Caco-2 (cell line): ENCODE results near the gene HECTD1. TPM values are rescaled to one million over a fixed set of nuclear protein-coding genes. Genes with fewer than 3 reads are reported as not detected.

Experiments
- BruUV-seq: library from RNA; stranded (reverse); fragments of 400-500 nt; replicated peaks from 2 replicates; lab custom pipeline; 2021; lab: Mats Ljungman, UMichigan
- CTCF ChIA-PET: fragments of 300-600 bp; sonication (Branson Sonifier 250); formaldehyde crosslinking; loops from one replicate; lab custom pipeline; 2022; ENCODE audit warnings: antibody characterized with exemption; lab: Charles Lee
- POLR2A ChIA-PET: fragments of 300-600 bp; sonication (Branson Sonifier 250); formaldehyde crosslinking; loops from one replicate; lab custom pipeline; 2022; ENCODE audit warnings: antibody characterized with exemption; lab: Charles Lee
- DNase-seq, 2 experiments: peaks; one replicate each; pipeline versions ENCODE4 v3.0.0 to v3.0.0-alpha.2; 2020 to 2022
- H3K27me3 ChIP-seq: replicated peaks from 2 replicates; pipeline ENCODE4 v1.6.0; 2011; ENCODE audit warnings: low read length; ENCODE audit not compliant: control insufficient read depth, insufficient read depth
- H3K36me3 ChIP-seq: 2 replicates; pipeline ENCODE4 v1.5.1; 2011; ENCODE audit warnings: low read length; ENCODE audit not compliant: control insufficient read depth, insufficient read depth
- H3K4me1 ChIP-seq: fragments of 250-450 bp; sonication (Bioruptor Pico); 2 replicates; pipeline ENCODE4 v1.5.1; 2020; ENCODE audit warnings: mild to moderate bottlenecking
- H3K4me3 ChIP-seq: 2 replicates; pipeline ENCODE4 v1.5.1; 2011; ENCODE audit warnings: low read depth, mild to moderate bottlenecking, control low read depth, low read length
- H3K9me3 ChIP-seq: fragments of 250-450 bp; sonication (Bioruptor Pico); 2 replicates; pipeline ENCODE4 v1.5.1; 2020; ENCODE audit warnings: mild to moderate bottlenecking, moderate library complexity
- H3K27ac Mint-ChIP-seq: one replicate; pipeline ENCODE4 v1.8.0; 2022; ENCODE audit warnings: mixed read lengths; ENCODE audit not compliant: unreplicated experiment
- H3K27me3 Mint-ChIP-seq: one replicate; pipeline ENCODE4 v1.8.0; 2022; ENCODE audit warnings: mixed read lengths; ENCODE audit not compliant: insufficient read depth, unreplicated experiment
- H3K36me3 Mint-ChIP-seq: one replicate; pipeline ENCODE4 v1.8.0; 2022; ENCODE audit warnings: mild to moderate bottlenecking, mixed read lengths; ENCODE audit not compliant: insufficient read depth, unreplicated experiment
- H3K4me1 Mint-ChIP-seq: one replicate; pipeline ENCODE4 v1.8.0; 2022; ENCODE audit warnings: low read depth, mixed read lengths; ENCODE audit not compliant: unreplicated experiment
- H3K4me3 Mint-ChIP-seq: one replicate; pipeline ENCODE4 v1.8.0; 2022; ENCODE audit warnings: mild to moderate bottlenecking, moderate library complexity, mixed read lengths; ENCODE audit not compliant: unreplicated experiment
- H3K9me3 Mint-ChIP-seq: one replicate; pipeline ENCODE4 v1.8.0; 2022; ENCODE audit warnings: mixed read lengths; ENCODE audit not compliant: unreplicated experiment
- intact Hi-C: fragments of 100-400 bp; cut with micrococcal nuclease; formaldehyde crosslinking; loops from one replicate; pipeline ENCODE4 v1.10.0; 2022; ENCODE audit not compliant: unreplicated experiment
- total RNA-seq: library from RNA; stranded (reverse); gene quantifications from 2 replicates; pipeline ENCODE4 v1.2.3, GENCODE V29; 2022
- TF ChIP-seq, protein P1 (sequence below), 2 experiments: fragments of 200-600 bp in 1 of 2; IDR thresholded peaks; 1 replicate in 1 of 2; 2 replicates in 1 of 2; pipeline versions ENCODE4 v1.5.1 to v1.8.0; 2011 to 2022; ENCODE audit warnings: antibody characterized with exemption in 1 of 2, control low read depth in 1 of 2, inconsistent platforms in 1 of 2, low read depth in 1 of 2, low read length in 1 of 2, mild to moderate bottlenecking in 1 of 2, moderate library complexity in 1 of 2; ENCODE audit not compliant: insufficient read depth in 1 of 2, severe bottlenecking in 1 of 2, unreplicated experiment in 1 of 2

HECTD1 gene
- total RNA-seq, 1 experiment from 2014 or later, result 146 TPM

DNA sequence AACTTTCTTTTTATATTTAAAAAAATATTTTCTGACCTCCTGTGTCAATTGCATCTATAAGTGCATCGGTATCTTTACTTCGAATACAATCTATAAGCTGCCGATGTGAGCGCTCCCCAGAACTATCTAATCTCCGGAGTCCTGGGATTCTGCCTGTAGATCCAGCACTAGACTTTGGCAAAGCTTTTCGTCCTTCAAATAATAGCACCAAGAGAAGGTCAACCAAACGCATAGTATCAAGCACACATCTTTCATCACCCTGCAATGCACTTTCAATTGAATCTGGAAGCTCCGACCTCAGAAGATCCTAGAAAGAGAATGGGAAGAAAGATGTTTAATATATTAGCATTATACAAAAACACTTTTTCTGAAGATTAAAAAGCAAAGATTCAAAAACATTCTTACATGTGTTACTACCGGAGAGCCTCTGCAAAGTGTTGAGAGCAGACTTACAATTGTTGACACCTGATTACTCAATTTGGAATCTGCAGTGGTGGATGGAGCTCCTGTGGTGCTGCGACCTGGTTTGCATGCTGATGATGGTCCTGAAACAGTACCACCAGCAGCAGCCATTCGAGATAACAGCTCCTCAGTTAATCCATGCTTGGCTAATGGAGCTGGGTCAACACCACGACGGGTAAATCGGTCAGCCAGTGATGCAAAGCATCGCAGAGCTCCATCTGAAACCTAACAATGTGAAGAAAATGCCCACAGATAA, 34.3 kb downstream of the HECTD1 start:
- H3K9me3 ChIP-seq, result no peaks in the 10 kb centered on the region
- CTCF ChIA-PET, result no interaction called here
- no peak overlapping the region for H3K4me3 Mint-ChIP-seq
- H3K27ac Mint-ChIP-seq, result no peak overlapping the region
- BruUV-seq, result no TSS peak
- H3K36me3 ChIP-seq, result no peaks in the 10 kb centered on the region; the same call in none of the 2 replicates
- H3K27me3 Mint-ChIP-seq, result no peaks in the 10 kb centered on the region
- no peak for DNase-seq
- POLR2A ChIA-PET, result no interaction called here
- H3K4me1 Mint-ChIP-seq, result no peaks in the 10 kb centered on the region
- intact Hi-C loops, result no loop called here
- TF ChIP-seq, protein P1, sequence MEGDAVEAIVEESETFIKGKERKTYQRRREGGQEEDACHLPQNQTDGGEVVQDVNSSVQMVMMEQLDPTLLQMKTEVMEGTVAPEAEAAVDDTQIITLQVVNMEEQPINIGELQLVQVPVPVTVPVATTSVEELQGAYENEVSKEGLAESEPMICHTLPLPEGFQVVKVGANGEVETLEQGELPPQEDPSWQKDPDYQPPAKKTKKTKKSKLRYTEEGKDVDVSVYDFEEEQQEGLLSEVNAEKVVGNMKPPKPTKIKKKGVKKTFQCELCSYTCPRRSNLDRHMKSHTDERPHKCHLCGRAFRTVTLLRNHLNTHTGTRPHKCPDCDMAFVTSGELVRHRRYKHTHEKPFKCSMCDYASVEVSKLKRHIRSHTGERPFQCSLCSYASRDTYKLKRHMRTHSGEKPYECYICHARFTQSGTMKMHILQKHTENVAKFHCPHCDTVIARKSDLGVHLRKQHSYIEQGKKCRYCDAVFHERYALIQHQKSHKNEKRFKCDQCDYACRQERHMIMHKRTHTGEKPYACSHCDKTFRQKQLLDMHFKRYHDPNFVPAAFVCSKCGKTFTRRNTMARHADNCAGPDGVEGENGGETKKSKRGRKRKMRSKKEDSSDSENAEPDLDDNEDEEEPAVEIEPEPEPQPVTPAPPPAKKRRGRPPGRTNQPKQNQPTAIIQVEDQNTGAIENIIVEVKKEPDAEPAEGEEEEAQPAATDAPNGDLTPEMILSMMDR (IDR thresholded peaks at IDR 0.05; ENCODE audit: insufficient read depth in 1 of 2, low read depth in 1 of 2, low read length in 1 of 2, severe bottlenecking in 1 of 2, unreplicated experiment in 1 of 2), result no peak
- H3K27me3 ChIP-seq, result no peaks in the 10 kb centered on the region
- no peaks in the 10 kb centered on the region for H3K9me3 Mint-ChIP-seq
- H3K4me1 ChIP-seq, result no peaks in the 10 kb centered on the region
- no peak overlapping the region for H3K4me3 ChIP-seq
- H3K36me3 Mint-ChIP-seq, result peaks cover 71% of the 10 kb centered on the region

- CTCF ChIA-PET, result no interaction called here
- no peak overlapping the region for H3K27ac Mint-ChIP-seq
These were observed 35.5 kb downstream of the HECTD1 start for GRCh38 chr14:31172084-31172483.

GRCh38 chr14:31170411-31170810, 37.2 kb downstream of the HECTD1 start:
- POLR2A ChIA-PET, result no interaction called here
- intact Hi-C loops, result no loop called here
- Mint-ChIP-seq H3K27ac (no peak overlapping the region), H3K36me3 (peaks cover 69% of the 10 kb centered on the region), H3K27me3 (no peaks in the 10 kb centered on the region), H3K4me3 (no peak overlapping the region), H3K9me3 (no peaks in the 10 kb centered on the region), H3K4me1 (peaks cover 11% of the 10 kb centered on the region)
- DNase-seq, result no peak
- no peaks in the 10 kb centered on the region for H3K27me3 ChIP-seq
- peaks cover 2% of the 10 kb centered on the region; the same call in 1 of the 2 replicates for H3K4me1 ChIP-seq
- H3K9me3 ChIP-seq, result no peaks in the 10 kb centered on the region
- peaks cover 1% of the 10 kb centered on the region for H3K36me3 ChIP-seq
- H3K4me3 ChIP-seq, result no peak overlapping the region
- no TSS peak for BruUV-seq
- CTCF ChIA-PET, result no interaction called here
- TF ChIP-seq, protein P1 (IDR thresholded peaks at IDR 0.05; ENCODE audit: insufficient read depth in 1 of 2, low read depth in 1 of 2, low read length in 1 of 2, severe bottlenecking in 1 of 2, unreplicated experiment in 1 of 2), result no peak

More at GRCh38 chr14:31172084-31172483, 35.5 kb downstream of the HECTD1 start:
- Mint-ChIP-seq H3K27me3 (no peaks in the 10 kb centered on the region), H3K4me3 (no peak overlapping the region), H3K4me1 (no peaks in the 10 kb centered on the region), H3K36me3 (peaks cover 68% of the 10 kb centered on the region), H3K9me3 (no peaks in the 10 kb centered on the region)
- DNase-seq, result no peak
- no TSS peak for BruUV-seq
- no peaks in the 10 kb centered on the region for H3K9me3 ChIP-seq
- intact Hi-C loops, result no loop called here
- no peaks in the 10 kb centered on the region; the same call in none of the 2 replicates for H3K36me3 ChIP-seq
- TF ChIP-seq, protein P1 (IDR thresholded peaks at IDR 0.05; ENCODE audit: insufficient read depth in 1 of 2, low read depth in 1 of 2, low read length in 1 of 2, severe bottlenecking in 1 of 2, unreplicated experiment in 1 of 2), result no peak
- H3K4me1 ChIP-seq, result no peaks in the 10 kb centered on the region
- H3K4me3 ChIP-seq, result no peak overlapping the region
- H3K27me3 ChIP-seq, result no peaks in the 10 kb centered on the region
- POLR2A ChIA-PET, result no interaction called here
